Stimulated activated CD8-positive, alpha-beta memory T cell treated with anti-CD3 and anti-CD28 coated beads, Interleukin-15, amount 100 ng/mL, for 1 hour (primary cell): ENCODE measurements around the gene RGL3.
A peak's percentile ranks its signal among the peaks of the same experiment; 100 is the strongest.
"Not testable (repeated sequence)": the region's sequence is repeated elsewhere in the genome, so short reads cannot be mapped to it uniquely, and the experiment has no call there.

Source experiments
- DNase-seq: peaks from one replicate; pipeline ENCODE4 v3.0.0-alpha.2; 2020; ENCODE audit warnings: low read depth

Gene RGL3

DNA sequence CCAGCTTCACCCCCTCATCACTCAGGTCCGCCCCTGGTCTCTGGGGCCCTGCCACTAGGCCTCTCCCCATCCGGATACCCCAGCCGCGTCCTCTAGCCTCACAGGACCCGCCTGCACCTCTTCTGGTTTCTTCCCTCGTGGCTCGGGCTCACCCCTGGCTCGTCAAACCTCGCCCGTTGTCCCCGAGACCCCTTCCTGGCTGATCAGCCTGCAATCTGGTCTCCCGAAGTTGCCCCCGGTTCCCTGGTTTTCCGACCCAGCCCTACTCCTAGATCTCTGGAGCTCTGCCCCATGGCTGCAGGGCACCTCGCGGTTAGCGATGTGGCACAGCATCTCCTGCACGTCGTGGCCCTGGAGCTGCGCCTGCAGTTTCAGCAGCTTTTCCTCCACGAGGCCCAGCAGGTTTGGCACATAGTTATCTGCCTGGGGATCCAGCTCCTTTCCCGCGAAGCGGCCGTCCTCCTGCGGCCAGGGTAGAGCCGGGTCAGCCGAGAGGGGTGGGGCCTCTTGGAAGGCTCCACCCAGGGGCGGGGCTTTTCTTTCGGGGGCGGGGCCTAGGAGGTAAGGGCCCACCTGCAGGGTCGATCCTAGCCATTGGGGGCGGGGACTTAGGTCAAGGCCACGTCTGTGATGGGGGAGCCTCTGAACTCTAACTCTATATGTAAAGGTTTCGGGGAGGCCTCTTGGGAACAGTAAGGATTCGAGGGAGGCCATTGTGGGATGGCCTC is 2.4 kb upstream of the RGL3 start:
- peak; percentile 34 for DNase-seq

DNA sequence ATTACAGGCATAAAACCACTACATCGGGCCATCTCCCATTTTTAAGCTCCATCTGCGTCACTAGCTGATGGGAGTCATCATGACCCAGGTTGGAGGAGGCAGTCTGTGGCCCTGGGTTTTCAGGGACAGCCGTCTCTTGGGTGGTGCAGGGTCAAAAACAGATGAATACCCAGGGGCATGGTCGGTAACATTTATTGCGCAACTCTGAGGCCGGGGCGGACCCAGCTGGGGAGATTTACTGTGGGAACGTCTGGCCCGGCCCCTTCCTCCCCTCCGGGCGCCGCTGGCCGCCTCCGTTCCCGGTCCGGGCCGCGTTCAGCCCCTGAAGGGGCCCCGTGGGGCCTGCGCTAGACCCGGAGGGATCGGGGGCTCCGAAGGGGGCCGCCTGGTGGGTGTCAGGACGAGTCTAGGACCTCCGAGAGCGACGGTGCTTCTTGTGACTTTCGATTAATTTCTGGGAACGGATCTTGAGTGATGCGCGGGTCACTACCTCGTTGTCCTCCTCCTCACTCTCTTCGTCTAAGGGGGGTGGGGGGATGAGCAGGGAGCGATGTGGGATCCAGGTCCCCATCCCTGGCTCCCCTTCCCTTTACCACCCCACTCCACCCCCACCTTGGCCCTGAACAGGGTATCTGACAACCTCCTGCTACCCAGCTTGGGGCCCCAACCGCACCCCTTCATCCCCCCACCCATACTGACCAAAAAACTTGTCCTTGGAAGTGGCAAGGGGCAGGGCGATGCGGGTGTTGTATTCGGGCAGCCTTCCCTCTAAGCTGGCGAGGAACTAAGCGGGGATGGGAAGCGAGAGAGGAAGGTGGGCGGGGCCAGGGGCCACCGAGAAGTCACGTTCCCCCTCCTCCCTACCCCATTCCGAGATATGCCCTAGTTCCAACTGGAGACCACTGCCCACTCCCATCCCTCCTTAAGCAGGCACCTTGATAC is 1.6 kb upstream of the RGL3 start:
- DNase-seq, result no peak

DNA sequence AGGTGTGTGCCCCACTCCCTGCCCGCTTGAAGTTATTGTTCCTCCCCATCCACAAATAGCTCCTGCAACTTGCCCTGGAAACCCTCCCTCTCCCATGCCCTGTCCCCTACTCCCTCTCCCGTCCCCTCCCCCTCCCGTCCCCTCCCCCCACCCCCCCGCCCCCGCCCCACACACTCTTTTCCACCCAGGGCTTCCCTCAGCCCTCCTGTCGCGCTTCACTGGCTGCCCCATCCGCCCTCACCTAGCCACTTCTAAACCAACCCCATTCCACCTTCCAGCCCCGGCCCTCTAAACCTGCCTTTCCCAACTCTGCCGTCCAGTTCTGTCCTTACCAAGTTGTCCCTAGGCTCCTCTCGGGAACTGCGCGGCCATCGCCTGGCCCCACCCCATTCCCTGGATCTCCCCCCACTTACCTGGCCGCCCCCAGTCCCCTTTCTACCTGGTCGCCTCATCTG is 993 bp downstream of the RGL3 start:
- DNase-seq, result no peak

DNA sequence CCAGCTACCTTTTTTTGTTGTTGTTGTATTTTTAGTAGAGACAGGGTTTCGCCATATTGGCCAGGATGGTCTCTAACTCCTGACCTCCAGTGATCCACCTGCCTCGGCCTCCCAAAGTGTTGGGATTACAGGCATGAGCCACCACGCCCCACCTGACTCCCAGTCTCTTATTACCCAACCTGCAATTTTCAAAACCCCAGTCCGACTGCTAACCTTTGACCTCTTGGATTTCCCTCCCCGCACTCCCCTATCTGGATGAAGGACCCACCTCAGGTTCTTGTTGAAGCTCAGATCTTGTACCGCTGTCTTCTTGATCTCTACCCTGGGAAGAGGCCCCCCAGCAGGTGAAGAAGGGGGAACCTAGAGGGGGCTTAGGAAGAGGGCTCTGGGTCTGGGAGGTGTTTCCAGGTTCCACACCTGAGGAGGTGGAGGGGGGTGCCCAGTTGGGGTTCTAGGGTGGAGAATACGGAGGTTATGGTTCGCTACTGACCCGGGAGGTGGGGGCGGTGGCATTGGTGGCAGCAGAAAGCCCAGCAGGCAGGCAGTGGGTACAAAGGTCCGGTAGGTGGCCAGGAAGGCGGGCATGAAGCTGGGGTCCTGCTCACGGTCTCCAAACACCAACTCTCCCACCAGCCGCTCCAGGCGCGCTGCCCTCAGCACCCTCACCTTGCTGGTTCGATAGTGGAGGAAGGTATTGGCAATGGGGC is 2.6 kb downstream of the RGL3 start:
- DNase-seq, result no peak

DNA sequence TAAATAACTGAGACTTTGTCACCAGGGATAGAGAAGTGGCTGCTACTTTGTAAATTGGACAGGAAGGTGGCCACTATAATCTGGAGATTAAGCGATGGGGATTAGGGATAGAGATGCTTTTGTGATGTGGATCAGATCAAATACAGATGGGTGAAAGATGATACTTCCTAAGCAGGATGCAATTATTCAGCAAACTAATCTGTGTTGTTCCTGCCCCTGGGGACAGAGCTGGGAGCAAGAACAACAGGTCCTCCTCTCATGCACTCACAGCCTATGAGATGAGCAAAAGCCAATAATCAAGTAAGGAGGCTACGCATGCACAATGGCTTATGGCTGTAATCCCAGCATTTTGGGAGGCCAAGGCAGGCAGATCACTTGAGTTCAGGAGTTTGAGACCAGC is 4.6 kb downstream of the RGL3 start:
- DNase-seq, result no peak

DNA sequence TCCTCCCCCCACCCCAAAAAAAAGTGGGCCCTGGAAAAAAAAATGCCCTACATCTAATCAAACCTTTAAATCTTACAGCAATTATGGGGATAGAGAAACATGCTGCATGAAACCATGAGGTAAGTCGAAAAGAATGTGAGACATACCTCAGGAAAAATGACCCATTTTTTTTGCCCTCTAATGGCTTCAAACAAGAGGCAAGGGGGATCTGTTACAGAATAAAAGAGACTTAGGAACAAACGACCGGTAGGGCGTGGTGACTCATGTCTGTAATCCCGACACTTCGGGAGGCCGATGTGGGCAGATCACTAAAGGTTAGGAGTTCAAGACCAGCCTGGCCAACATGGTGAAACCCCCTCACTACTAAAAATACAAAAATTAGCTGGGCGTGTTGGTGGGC is 8.4 kb downstream of the RGL3 start:
- DNase-seq, result no peak

DNA sequence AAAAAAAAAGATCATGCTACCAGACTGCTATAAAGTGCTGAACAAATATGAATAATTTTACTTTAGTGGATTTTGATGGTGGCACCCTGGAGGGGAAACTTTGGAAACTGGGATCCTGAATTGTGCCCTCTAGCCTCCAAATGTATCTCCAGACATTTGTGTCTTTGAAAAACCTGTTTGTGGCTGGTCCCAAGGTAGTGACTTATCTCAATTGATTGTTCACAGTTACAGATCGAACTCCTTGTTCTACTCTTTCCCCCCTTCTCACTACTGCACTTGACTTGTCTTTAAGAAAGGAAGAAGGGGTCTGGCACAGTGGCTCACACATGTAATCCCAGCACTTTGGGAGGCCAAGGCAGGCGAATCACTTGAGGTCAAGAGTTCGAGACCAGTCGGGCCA is 10.5 kb downstream of the RGL3 start:
- no peak for DNase-seq

DNA sequence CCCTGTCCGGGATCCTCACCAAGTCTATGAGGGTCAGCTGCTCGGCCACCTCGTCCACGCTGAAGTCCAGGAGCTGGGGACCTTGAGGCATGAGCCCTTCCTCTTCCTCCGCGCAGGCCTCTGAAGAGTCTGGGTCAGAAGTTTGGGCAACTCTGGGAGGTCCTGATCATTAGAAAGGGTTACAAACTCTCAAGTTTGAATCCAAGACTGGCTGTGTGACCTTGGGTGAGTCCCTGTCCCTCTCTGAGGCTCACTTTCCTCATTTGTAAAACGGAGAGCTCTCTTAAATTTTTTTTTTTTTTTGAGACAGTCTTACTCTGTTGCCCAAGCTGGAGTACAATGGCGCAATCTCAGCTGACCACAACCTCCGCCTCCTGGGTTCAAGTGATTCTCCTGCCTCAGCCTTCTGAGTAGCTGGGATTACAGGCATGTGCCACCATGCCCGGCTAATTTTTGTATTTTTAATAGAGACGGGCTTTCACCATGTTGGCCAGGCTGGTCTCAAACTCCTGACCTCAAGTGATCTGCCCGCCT is 12.3 kb downstream of the RGL3 start:
- DNase-seq, result not testable (repeated sequence)

DNA sequence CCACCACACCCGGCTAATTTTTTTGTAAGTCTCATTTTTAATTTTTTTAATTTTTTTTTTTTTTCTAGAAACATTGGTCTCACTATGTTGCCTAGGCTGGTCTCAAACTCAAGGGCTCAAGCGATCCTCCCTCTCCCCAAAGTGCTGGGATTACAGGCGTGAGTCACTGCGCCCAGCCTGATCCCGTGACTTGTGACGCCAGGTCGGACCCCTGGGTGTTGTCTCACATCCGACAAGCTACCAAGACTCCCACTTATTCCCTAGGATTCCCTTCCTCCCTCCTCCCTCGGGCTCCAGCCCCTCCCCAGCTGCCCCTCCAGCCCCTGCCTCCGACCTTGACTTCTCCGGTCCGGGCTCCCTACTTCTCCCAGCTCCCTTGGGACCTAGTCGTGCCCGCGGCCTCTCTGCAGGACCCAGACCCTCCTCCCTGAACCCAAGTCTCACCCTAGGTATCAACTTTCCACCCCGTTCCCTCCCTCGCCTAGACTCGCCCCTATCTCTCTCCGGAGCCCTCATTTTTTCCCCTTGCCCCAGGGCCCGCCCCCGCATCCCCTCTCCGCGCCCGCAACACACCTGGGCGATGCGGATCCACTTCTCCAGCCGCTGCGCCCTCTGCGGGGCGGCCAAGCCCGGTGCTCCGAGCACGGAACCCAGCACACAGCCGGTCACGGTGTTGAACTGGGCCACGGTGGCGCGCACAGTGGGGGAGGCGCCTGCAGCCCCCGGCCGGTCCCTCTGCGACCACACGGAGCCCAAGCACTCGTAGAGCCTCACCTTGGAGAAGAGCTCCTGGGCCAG is 13.1 kb downstream of the RGL3 start:
- DNase-seq, result no peak

DNA sequence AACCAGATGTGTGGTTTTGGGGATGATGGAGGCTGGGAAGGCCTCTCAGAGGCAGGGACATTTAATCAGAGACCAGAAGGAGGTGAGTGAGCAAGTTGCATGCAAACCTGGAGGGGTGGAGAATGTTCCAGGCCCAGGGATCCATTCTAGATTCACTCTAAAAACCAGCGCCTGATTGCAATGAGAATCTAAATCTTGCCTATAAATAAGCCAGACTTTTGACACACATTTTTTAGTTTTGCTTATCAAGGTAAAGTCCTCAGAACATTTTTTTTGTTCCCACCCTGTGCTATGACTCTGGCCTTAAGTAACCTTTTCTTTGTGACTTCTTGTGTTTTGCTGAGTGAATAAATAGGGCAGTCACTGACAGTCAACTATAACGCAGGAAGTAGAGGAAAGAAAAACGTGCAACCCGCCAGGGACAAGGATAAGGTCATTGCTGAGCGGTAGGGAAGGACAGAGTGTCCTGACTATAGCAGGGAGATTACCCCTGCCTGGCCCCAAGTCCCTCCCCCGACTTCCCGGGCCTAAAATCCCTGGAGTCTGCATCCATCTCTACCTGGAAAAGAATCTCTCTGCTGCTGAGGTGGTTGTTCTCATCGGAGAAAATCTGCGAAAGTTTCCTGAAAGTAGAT is 14.4 kb downstream of the RGL3 start:
- no peak for DNase-seq

DNA sequence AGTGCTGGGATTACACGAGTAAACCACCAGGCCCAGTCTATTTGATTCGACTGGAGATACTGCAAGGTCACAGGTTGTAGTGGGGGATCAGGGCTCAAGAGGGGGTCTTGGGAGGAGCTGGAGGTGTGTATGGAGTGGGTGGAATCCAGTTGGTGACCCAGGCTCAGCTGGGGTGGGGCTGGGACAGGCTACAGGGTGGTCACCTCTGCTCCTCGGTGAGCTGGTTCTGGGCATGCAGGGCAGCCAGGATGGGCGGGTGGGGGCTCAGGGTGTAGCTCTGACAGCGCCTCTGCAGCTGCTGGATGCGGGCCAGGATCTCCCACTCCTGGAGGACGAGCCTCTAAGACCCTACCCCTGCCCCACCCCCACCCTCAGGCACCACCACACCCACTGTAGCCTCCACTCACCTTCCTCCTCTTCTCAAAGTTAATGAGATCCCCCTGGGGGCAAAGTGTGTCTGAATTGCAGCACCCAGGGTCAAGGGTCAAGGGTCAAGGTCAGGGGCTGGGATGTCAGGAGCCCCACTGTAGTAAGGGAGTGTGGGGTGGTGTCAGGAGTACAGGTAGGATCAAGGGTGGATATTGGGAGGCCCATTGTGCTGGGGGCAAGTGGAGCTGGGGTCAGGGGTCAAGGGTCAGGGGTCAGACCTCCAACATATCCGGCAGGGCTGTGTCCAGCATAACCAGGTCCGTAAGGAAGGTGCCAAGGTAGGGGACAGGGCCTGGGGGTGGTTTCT is 17.1 kb downstream of the RGL3 start:
- no peak for DNase-seq

DNA sequence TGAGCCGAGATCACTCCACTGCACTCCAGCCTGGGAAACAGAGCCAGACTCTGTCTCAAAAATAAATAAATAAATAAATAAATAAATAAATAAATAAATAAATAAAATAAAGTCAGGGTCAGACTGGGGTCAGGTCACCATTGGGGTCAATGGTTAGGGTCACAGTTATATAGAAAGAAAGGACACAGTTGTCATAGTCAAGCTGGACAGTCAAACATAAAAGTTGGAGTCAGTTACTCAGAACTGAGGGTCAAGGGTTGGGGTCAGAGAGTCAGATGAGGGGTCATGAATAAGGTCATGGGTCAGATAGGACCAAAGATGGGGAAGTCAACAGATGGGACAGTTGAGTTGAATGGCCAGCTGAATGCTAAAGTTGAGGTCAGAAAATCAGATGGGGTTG is 18.3 kb downstream of the RGL3 start:
- DNase-seq, result no peak

DNA sequence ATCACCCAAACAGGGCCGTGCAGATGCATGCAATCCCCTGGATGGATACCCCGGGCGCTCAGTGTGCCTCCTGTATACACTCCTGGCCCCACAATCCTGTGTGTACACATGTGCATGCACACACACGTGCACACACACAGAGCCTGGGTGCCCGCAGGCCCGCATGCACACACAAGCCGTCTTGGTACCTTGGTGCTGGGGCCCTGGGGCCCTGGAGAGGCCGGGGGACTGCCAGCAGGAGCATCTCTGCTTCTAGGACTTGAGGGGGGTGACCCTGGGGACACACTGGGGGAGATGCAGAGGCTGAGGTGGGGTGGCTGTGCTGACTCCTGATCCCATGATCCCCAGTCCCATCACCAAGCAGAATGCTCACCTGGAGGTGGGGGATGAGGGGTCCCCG is 19.4 kb downstream of the RGL3 start:
- no peak for DNase-seq

DNA sequence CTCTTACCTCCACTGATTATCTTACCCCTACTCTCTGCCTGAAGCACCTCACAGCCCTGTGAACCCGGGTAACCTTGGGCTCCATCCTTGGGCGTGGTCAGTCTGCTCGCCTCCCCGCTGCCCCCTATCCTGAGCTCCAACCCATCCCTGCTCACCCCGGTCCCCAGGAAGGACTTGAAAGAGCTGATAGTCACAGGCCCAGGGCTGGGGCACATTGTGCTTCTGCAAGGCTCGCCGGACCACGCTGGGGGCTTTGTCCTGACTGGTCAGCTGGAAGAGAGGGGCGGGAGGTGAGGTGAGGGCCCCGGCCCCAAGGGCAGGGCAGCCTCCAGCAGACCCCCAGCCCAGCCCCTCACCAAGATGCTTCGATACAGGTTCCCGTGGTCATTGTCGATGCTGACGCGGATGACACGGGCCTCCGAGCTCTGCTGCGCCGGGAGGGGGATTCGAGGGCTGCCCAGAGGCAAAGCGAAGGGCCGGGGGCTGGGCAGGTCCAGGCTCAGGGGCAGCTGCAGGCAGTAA is 22.0 kb downstream of the RGL3 start:
- no peak for DNase-seq

DNA sequence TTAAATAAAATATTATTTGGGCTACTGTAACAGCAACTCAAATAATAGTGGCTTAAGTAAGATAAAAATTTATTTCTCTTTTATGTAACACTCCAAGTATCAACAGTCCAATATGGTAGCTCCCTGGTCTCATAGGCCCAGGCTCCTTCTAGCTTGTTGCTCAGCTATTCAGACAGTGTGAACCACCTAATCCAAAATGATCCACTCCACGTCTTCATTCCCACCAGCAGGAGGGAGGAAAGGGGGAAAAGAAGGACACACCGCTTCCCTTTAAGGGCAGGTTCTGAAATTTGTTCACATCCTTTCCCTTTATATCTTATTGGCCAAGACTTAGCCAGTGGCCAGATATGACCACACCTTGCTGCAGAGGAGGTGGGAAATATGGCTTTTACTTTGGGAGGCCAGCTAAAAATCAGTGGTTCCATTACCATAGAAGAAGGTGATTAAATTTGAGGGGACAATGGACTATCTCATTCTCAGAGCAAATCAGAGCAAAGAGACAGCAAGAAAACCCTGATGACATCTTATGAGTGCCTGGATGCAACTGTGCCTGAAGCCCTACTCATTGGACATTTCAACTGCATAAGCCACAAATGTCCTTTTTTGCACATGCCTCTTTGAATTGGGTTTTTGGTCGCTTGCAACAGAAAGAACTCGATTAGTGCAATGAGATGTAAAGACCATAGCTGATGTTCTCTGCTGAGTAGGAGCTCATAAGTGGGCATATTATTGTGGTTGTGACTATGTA is 28.0 kb downstream of the RGL3 start:
- no peak for DNase-seq

DNA sequence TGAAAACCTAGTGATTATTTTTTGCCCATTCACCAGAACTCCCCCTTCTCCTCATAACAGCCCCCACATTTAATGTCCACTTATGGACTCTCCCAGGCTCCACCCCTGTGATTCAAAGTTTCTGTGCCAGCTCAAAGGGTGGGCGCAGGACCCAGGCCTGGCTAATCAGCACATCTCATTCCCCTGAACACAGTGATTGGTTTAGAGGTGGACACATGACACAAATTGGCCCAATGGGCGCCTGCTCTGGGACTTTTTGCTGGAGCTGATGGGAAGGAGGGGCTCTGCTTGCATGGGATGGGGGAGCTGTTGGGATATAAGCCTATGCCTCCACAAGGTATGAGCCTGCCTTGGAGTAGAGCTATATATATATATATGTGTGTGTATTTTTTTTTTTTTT is 28.8 kb downstream of the RGL3 start:
- DNase-seq, result no peak

DNA sequence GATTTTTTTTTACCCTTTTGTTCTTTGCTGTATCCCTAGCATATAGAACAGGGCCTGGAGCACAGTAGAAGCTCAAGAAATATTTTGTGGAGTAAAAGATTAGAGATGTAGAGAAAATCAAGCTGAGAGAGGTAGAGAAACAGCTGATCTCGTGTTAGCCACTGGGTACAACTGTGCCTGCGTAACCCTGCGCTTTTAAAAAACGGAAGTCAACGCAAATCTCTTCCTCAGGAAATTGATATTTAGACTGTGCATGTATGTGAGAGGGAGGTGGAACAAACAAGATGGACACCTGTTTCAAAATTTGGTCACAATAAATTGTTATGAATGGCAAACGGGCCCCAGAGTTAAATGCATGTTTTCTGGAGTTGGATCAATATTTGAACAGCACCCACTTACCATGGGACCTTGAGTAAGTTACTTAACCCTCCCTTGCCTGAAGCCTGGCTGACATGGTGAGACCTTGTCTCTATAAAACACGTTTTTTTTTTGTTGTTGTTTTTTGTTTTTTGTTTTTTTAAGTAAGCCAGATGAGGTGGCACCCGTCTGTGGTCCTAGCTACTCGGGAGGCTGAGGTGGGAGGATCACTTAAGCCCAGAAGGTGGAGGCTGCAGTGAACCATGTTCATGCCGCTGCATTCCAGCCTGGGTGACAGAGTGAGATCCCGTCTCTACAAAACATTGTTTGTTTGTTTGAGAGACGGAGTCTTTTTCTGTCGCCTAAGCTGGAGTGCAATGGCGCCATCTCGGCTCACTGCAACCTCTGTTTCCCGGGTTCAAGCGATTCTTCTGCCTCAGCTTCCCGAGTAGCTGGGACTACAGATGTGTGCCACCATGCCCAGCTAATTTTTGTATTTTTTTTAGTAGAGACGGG is 31.7 kb downstream of the RGL3 start:
- no peak for DNase-seq

DNA sequence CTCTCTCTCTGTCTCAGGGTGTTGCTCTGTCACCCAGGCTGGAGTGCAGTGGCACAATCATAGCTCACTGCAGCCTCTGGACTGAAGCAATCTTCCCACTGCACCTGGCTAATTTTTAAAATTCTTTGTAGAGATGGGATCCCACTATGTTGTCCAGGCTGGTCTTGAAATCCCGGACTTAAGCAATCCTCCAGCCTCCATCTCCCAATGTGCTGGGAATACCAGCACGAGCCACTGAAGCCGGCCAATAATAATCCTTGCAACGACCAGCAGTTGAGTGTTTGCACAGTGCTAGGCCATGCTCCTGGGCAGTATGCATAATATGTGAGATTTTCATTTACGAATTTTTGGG is 34.4 kb downstream of the RGL3 start:
- DNase-seq, result no peak

DNA sequence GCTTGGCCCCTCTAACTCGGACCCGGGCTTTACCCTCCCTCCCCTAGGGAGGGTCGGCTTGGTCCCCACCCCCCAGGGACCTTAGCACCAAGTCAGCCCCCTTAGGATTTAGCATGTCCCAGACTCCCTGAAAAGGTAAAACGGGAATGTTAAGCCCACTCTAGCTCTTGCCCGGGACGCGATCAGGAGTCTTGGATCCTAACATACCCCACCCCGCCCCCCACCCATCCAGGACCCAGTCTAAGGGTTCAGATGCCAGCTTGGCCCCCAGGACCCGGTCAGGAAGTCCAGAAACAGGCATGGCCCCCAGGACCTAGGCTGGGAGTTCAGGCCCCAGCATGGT is 35.4 kb downstream of the RGL3 start:
- no peak for DNase-seq
